ENCODE data around the gene TARBP2.

The TARBP2 gene

DNA sequence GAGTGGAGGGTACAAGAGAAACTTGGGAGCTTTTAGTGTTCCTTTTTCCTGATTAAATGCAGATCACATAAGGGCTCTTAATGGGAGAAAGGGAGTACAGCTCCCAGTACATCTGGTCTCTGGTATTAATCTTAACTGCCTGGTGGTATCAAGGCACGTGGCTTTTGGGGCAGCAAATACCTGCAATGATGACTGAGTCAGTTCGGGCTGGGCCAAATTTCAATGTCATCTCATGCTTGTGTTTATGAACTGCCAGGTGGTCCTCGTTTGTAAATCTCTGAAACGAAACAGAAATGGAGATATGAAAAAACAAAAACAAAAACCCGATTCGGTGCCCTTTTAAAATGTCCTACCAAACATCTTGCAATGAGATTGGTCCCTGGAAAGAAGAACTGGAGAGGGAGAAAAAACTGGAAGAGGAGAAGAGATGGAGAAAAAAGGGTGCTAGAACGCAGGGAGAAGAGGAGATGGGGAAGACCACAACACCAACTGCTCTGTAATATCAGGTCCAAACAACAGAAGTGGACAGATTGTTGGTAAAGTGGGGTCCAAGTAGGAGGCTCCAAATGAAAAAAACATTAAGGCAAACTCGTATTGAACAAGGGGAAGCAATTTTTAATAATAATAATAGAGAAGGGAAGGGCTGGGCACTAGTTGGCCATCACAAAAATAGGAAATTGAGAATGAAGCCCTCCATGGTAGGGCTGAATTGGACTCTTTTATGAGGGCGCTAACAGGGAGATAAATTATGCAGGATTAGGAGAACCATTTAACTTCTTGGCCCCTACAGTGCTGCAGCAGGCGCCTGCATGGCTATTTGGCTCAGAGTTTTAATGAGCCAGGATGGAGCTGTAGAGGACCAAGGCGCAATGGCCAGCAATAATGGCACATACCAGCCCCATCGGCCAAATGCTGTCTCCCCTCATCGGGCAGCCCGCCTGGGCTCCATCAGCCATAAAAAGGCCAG lies 51.6 kb downstream of the TARBP2 start:
- in situ Hi-C loops (cut with HindIII; ENCODE audit: low sequenced_read_pairs): no loop called here
